Dedifferentiated amniotic fluid mesenchymal stem cell (primary cell): ENCODE data around the gene TANGO2.

Experiments
- DNase-seq: peaks from one replicate; pipeline ENCODE4 v3.0.0-alpha.2; 2016; ENCODE audit errors: extremely low spot score

TANGO2 gene

GRCh38 chr22:20011993-20012740 lies 8.7 kb upstream of the TANGO2 start:
- no peak for DNase-seq

GRCh38 chr22:20012741-20013331 lies 8.1 kb upstream of the TANGO2 start:
- DNase-seq, result no peak

- DNase-seq, result peak; percentile 37
These were observed 7.5 kb upstream of the TANGO2 start for GRCh38 chr22:20013382-20013871.

- DNase-seq, result no peak
These were observed 6.3 kb upstream of the TANGO2 start for GRCh38 chr22:20014526-20015186.

- DNase-seq, result no peak
These were observed 5.7 kb upstream of the TANGO2 start for GRCh38 chr22:20015187-20015625.

GRCh38 chr22:20015971-20016733 lies 4.8 kb upstream of the TANGO2 start:
- DNase-seq, result no peak

- peak; percentile 83 for DNase-seq
These were observed 3.9 kb upstream of the TANGO2 start, which contains the start of gene ARVCF for GRCh38 chr22:20016734-20017621. Gene ARVCF (minus strand): TSS chr22:20016823. CDS start chr22:19990794, 26,029 bp downstream.

- no peak for DNase-seq
These were observed 3.3 kb upstream of the TANGO2 start for GRCh38 chr22:20017622-20017958.

GRCh38 chr22:20018001-20018400 lies 2.9 kb upstream of the TANGO2 start:
- DNase-seq, result no peak

- no peak for DNase-seq
These were observed 1.0 kb upstream of the TANGO2 start for GRCh38 chr22:20019661-20020532.

- peak; percentile 28 for DNase-seq
These were observed 579 bp downstream of the TANGO2 start for GRCh38 chr22:20021196-20022181.

GRCh38 chr22:20022231-20022977 lies 1.5 kb downstream of the TANGO2 start:
- DNase-seq, result no peak

GRCh38 chr22:20022978-20023613 lies 2.2 kb downstream of the TANGO2 start:
- DNase-seq, result no peak

- no peak for DNase-seq
These were observed 3.3 kb downstream of the TANGO2 start for GRCh38 chr22:20024225-20024624.

GRCh38 chr22:20024650-20025397 lies 3.9 kb downstream of the TANGO2 start:
- DNase-seq, result no peak

GRCh38 chr22:20025401-20026203 lies 4.7 kb downstream of the TANGO2 start:
- no peak for DNase-seq
